Measurements from ENCODE around the gene VSX2.

The VSX2 gene

DNA sequence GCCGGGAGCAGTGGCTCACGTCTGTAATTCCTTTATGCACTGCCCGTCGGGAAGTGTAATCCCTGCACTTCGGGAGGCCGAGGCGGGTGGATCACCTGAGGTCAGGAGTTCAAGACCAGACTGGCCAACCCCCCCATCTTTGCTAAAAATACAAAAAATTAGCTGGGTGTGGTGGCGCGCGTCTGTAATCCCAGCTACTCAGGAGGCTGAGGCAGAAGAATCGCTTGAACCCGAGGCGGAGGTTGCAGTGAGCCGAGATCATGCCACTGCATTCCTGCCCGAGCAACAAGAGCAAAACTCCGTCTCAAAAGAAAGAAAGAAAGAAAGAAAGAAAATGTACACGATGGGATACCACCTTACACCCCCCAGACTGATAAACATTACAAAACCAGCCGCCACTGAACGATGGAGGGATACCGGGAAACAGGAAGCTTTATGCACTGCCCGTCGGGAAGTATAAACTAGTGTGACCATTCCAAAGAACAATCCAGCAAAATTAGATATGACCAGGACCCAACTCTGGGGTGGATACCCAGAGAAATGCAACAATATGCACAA, 62.4 kb downstream of the VSX2 start:
- no peak for DNase-seq (ENCODE audit: low spot score)
- in situ Hi-C loops (cut with MboI; ENCODE audit: low sequenced_read_pairs, unreplicated experiment), result no loop called here
- TF ChIP-seq CTCF (IDR thresholded peaks at IDR 0.05; ENCODE audit: borderline replicate concordance, control extremely low read depth, extremely low read depth, insufficient read depth, missing control alignments), result no peak

DNA sequence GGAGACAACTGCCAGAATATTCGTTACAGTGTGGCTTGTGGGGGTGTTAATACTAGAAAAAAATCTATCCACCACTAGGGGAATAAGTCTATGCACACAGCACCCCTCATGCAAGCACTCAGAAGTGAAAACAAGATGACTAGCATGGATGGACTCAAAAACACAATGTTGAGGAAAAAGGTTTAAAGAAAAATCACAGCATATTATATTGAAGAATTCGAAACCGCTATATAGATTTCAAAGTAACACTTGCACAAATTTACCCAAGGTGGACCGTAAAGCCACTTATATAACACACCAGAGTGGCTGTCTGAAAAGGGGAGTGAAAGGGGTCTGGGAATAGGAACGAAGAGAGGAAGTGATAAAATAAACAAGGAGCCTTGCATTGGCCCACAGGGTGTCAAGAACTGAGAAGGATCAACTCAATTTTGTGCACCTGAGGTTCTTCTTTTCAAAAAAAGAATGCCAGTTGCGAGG, 62.9 kb downstream of the VSX2 start:
- in situ Hi-C loops (cut with MboI; ENCODE audit: low sequenced_read_pairs, unreplicated experiment), result no loop called here
- peak; percentile 75 for DNase-seq (ENCODE audit: low spot score)
- TF ChIP-seq CTCF (IDR thresholded peaks at IDR 0.05; ENCODE audit: borderline replicate concordance, control extremely low read depth, extremely low read depth, insufficient read depth, missing control alignments), result no peak

DNA sequence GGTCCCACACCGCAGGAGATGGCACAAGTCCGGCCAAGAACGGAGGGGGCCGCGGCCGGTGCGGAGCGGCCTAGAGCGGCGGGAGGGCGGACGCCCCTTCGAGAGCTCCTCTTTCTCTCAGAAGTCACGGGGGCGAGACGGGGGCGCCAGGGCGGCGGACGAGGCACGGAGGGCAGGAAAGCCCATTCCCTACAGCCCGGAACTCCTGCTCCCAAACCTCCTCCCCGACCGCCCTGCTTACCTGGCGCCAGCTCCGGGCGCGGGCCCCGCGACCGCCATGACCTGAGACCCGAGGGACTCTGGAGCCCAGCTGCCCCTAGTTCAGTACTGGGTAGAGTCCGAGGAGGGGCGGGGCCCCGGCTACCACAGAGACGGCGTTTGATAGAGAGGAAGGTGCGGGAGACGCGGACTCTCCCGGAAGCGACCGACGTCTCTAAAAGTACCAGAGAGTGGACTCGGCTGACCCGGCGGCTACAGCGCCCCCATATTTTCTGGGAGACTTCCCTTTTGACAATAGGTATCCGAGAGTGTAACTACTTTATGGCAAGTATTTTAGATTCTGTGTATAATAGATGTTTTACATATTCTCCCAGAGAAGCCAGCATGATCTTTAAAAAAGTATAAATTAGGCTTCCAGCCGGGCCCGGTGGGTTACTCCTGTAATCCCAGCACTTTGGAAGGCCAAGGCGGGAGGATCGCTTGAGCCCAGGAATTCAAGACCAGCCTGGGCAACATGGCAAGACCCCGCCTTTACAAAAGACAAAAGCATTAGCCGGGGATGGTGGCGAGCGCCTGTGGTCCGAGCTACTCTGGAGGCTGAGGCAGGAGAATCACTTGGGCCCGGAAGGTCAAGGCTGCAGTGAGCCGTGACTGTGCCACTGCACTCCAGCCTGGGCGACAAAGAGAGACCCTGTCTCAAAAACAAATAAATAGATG, 63.7 kb downstream of the VSX2 start, which contains the start of gene ABCD4:
Gene ABCD4, minus strand, starts transcription at position 301 of the 936 bp plus-strand sequence. Its CDS starts 22 bp downstream, at position 279.
- peak; percentile 92 for DNase-seq (ENCODE audit: low spot score)
- TF ChIP-seq CTCF (IDR thresholded peaks at IDR 0.05; ENCODE audit: borderline replicate concordance, control extremely low read depth, extremely low read depth, insufficient read depth, missing control alignments), result peak; percentile 65
- in situ Hi-C loops (cut with MboI; ENCODE audit: low sequenced_read_pairs, unreplicated experiment), result no loop called here

DNA sequence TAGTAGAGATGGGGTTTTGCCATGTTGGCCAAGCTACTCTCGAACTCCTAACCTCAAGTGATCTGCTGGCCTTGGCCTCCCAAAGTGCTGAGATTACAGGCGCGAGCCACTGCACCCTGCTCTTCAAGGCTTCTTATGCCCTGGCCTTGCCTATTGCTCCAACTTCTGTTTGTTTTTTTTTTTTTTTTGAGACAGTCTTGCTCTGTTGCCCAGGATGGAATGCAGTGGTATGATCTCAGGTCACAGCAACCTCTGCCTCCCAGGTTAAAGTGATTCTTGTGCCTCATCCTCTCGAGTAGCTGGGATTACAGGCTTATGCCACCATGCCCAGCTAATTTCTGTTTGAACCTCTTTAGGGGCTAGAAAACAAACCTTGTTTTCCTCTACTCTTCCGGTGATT, 69.4 kb downstream of the VSX2 start:
- in situ Hi-C loops (cut with MboI; ENCODE audit: low sequenced_read_pairs, unreplicated experiment), result no loop called here
- TF ChIP-seq CTCF (IDR thresholded peaks at IDR 0.05; ENCODE audit: borderline replicate concordance, control extremely low read depth, extremely low read depth, insufficient read depth, missing control alignments), result no peak
- DNase-seq (ENCODE audit: low spot score), result no peak

- no peak for TF ChIP-seq CTCF (IDR thresholded peaks at IDR 0.05; ENCODE audit: borderline replicate concordance, control extremely low read depth, extremely low read depth, insufficient read depth, missing control alignments)
- no peak for DNase-seq (ENCODE audit: low spot score)
- in situ Hi-C loops (cut with MboI; ENCODE audit: low sequenced_read_pairs, unreplicated experiment), result no loop called here
These were observed 70.1 kb downstream of the VSX2 start for GRCh38 chr14:74309125-74310022.

GRCh38 chr14:74312161-74312560, 72.9 kb downstream of the VSX2 start:
- in situ Hi-C loops (cut with MboI; ENCODE audit: low sequenced_read_pairs, unreplicated experiment), result no loop called here
- no peak for DNase-seq (ENCODE audit: low spot score)

More at GRCh38 chr14:74312161-74312560, 72.9 kb downstream of the VSX2 start:
- no peak for TF ChIP-seq CTCF (IDR thresholded peaks at IDR 0.05; ENCODE audit: borderline replicate concordance, control extremely low read depth, extremely low read depth, insufficient read depth, missing control alignments)
